Breast epithelium (tissue), 4 donors: ENCODE results near the gene PCBD2. TPM values are rescaled to one million over a fixed set of nuclear protein-coding genes. Genes with fewer than 3 reads are reported as not detected.
A peak's percentile ranks its signal among the peaks of the same experiment; 100 is the strongest.
"Not testable (repeated sequence)": the region's sequence is repeated elsewhere in the genome, so short reads cannot be mapped to it uniquely, and the experiment has no call there.

Source experiments
- DNase-seq, 2 donors: peaks; one replicate each; pipeline ENCODE4 v3.0.0-alpha.2; 2019; ENCODE audit warnings: low spot score in 2 of 2
- H3K27ac ChIP-seq, 2 donors: fragments of 200-600 bp; sonication (generic) in 1 of 2; one replicate each; pipeline ENCODE4 v1.5.1; 2016 to 2019; ENCODE audit warnings: mild to moderate bottlenecking in 1 of 2
- H3K27me3 ChIP-seq, 2 donors: fragments of 200-600 bp; sonication (generic) in 1 of 2; one replicate each; pipeline versions ENCODE4 v1.5.1 to v1.6.0; 2017 to 2019; ENCODE audit warnings: control low read depth in 1 of 2, mild to moderate bottlenecking in 1 of 2
- H3K36me3 ChIP-seq: fragments of 200-600 bp; one replicate; pipeline ENCODE4 v1.5.1; 2019
- H3K4me1 ChIP-seq, 2 donors: fragments of 200-600 bp; sonication (generic); one replicate each; pipeline ENCODE4 v1.5.1; 2016 to 2019; ENCODE audit warnings: control low read depth in 1 of 2
- H3K4me3 ChIP-seq, 3 donors: fragments of 200-600 bp; sonication (generic); 1 replicate in 2 of 3; 2 replicates in 1 of 3; pipeline ENCODE4 v1.5.1; 2016 to 2019; ENCODE audit warnings: mild to moderate bottlenecking in 3 of 3, moderate library complexity in 2 of 3
- H3K9me3 ChIP-seq, 2 donors: fragments of 200-600 bp; sonication (generic) in 1 of 2; one replicate each; pipeline ENCODE4 v1.5.1; 2016 to 2019; ENCODE audit warnings: control low read depth in 1 of 2
- POLR2A ChIP-seq: fragments of 450-650 bp; IDR thresholded peaks from one replicate; pipeline ENCODE4 v1.6.1; 2016; ENCODE audit warnings: antibody characterized with exemption, mild to moderate bottlenecking, moderate library complexity
- POLR2AphosphoS5 ChIP-seq, 3 donors: sonication (generic); formaldehyde crosslinking; IDR thresholded peaks; one replicate each; pipeline ENCODE4 v1.6.1; 2017; ENCODE audit warnings: antibody characterized with exemption in 3 of 3
- intact Hi-C: fragments of 100-400 bp; cut with DNase I; formaldehyde crosslinking; loops from one replicate; pipeline ENCODE4 v1.15.1; 2023; ENCODE audit warnings: low total_unique reads
- total RNA-seq, 3 donors: library from RNA; depleted of rRNA; stranded (reverse); fragments of >200 nt; gene quantifications; one replicate each; pipeline ENCODE4 v1.1.0, GENCODE V29; 2016
- TF ChIP-seq, protein P1 (sequence below), 3 donors: fragments of 450-650 bp; IDR thresholded peaks; one replicate each; pipeline ENCODE4 v1.5.1; 2016 to 2017; ENCODE audit warnings: antibody characterized with exemption in 3 of 3, mild to moderate bottlenecking in 3 of 3, moderate library complexity in 3 of 3

Gene PCBD2
- 10 to 100 TPM in 1 of 3 donors, 1 to 10 TPM in 2; 6.9 to 11.0 (median 8.8) TPM for total RNA-seq

DNA sequence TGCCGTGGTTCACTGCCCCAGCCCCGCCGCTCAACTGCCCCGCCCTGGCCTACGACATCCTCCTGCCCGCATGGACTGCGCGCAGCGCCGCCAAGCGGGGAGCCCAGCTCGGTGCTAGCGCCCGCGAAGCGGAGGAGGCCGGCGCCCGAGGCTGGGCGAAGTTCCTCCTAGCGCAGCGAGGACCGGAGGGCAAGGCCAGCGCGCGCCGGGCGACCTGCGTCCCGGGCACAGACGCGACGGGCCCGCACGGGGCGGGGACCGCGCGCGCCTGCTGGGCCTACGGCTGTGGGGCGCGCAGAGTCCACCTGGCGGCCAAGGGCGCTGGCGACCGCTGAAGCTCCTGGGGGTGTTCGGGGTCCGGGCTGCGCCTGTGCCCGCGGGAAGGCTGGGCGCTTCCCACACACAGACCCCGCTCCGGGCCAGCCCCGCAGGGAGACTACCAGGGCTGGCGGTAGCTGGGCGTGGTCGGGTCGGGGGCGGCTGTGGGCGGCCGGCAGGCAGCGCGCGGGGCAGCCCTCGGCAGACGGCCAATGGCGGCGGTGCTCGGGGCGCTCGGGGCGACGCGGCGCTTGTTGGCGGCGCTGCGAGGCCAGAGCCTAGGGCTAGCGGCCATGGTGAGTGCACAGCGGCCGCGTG is at the start of gene PCBD2:
PCBD2 (plus strand) TSS at position 522 of the 636 bp plus-strand sequence; CDS start at position 531, 9 bp downstream.
- TF ChIP-seq POLR2A, result no peak
- TF ChIP-seq POLR2AphosphoS5 (IDR thresholded peaks at IDR 0.05), result peak; percentile 53 to 64 (median 62)
- TF ChIP-seq, protein P1, sequence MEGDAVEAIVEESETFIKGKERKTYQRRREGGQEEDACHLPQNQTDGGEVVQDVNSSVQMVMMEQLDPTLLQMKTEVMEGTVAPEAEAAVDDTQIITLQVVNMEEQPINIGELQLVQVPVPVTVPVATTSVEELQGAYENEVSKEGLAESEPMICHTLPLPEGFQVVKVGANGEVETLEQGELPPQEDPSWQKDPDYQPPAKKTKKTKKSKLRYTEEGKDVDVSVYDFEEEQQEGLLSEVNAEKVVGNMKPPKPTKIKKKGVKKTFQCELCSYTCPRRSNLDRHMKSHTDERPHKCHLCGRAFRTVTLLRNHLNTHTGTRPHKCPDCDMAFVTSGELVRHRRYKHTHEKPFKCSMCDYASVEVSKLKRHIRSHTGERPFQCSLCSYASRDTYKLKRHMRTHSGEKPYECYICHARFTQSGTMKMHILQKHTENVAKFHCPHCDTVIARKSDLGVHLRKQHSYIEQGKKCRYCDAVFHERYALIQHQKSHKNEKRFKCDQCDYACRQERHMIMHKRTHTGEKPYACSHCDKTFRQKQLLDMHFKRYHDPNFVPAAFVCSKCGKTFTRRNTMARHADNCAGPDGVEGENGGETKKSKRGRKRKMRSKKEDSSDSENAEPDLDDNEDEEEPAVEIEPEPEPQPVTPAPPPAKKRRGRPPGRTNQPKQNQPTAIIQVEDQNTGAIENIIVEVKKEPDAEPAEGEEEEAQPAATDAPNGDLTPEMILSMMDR (IDR thresholded peaks at IDR 0.05), result peak; percentile 50 to 83 (median 83)
- peak within 1 kb of the TSS; percentile 76 to 91 (median 82) for H3K4me3 ChIP-seq
- no peaks in the 10 kb centered on the region for H3K36me3 ChIP-seq
- no peaks in the 10 kb centered on the region for H3K27me3 ChIP-seq
- peak within 1 kb of the TSS; percentile 96 to 97 for H3K27ac ChIP-seq
- H3K4me1 ChIP-seq, result no peaks in the 10 kb centered on the region
- H3K9me3 ChIP-seq, result no peaks in the 10 kb centered on the region
- peak; percentile 81 to 87 for DNase-seq
- intact Hi-C loops, result no loop called here

DNA sequence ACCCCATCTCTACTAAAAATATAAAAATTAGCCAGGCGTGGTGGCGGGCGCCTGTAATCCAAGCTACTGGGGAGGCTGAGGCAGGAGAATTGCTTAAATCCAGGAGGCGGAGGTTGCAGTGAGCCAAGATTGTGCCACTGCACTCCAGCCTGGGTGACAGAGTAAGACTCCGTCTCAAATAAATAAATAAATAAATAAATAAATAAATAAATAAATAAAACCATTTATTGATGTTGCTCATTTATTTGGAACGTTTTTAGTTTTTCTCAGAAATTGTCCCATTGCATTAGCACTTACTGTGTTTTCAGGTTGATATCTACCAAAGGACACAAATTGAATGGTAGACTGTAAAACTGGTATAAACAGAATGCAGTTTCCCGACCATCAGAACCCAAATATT is 48.5 kb upstream of the PCBD2 start:
- H3K4me1 ChIP-seq, H3K27ac ChIP-seq, H3K27me3 ChIP-seq, H3K9me3 ChIP-seq, DNase-seq, H3K36me3 ChIP-seq, intact Hi-C loops, H3K4me3 ChIP-seq: not testable (repeated sequence)

DNA sequence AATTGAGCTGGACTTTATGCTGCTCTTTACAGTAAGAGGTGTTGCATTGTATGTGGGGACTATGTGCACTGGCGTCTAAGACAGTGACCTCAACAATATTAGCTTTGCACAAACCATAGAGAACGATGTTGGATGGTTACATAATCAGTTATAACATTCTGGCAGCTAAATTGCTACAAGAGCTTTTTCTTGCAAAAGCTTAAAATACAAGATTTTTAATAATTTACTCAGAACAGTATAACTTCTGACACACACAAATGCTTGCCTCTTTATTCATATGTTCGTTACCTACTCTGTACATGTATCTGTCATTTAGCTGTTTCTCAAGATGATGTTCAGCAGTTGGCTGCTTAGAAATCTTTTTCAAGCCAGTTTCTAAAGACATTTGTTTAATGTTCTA is 47.5 kb upstream of the PCBD2 start:
- intact Hi-C loops, result no loop called here
- no peak for DNase-seq
- Histone ChIP-seq H3K4me1 (no peaks in the 10 kb centered on the region), H3K4me3 (no peak overlapping the region), H3K36me3 (peaks cover 3% of the 10 kb centered on the region), H3K27me3 (no peaks in the 10 kb centered on the region), H3K9me3 (no peaks in the 10 kb centered on the region), H3K27ac (no peak overlapping the region)
- no peak for TF ChIP-seq POLR2A
- TF ChIP-seq, protein P1 (IDR thresholded peaks at IDR 0.05), result no peak
- no peak for TF ChIP-seq POLR2AphosphoS5 (IDR thresholded peaks at IDR 0.05)

DNA sequence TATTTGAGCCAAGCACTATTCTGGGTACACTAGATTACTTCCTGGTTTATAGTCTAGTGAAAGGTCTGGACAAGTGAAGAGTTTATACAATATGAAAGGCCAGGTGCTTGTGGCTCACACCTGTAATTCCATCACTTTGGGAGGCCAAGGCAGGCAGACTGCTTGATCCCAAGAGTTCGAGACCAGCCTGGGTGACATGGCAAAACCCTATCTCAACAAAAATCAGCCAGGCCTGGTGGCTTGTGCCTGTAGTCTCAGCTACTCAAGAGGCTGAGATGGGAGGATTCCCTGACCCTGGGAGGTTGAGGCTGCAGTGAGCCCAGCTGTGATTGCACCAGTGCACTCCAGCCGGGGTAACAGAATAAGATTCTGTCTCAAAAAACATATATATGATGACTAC is 40.2 kb upstream of the PCBD2 start:
- Histone ChIP-seq H3K27ac (no peak overlapping the region), H3K36me3 (no peaks in the 10 kb centered on the region), H3K4me3 (no peak overlapping the region), H3K27me3 (no peaks in the 10 kb centered on the region), H3K4me1 (no peaks in the 10 kb centered on the region), H3K9me3 (no peaks in the 10 kb centered on the region)
- TF ChIP-seq POLR2A (no peak), POLR2AphosphoS5 (IDR thresholded peaks at IDR 0.05) (no peak)
- TF ChIP-seq, protein P1 (IDR thresholded peaks at IDR 0.05), result no peak
- no peak for DNase-seq
- intact Hi-C loops, result no loop called here

DNA sequence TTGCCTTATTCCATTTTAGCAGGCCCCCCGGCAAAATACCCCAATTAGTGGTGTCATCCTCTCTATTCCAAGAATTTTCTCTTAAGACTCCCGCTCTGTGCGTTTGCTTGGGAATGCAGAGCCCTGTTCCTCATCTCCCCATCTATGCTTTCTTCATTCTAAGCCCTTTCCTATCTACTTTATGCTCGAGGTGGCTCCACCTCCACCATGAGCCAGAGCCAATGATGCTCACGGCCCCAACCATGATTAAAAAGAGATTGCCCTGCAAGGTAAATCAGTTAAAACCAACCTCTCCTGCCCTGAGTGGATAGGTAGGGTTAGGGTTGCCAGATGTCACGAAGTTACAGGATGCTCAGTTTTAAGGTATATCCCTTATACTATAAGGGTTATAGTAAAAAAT is 31.4 kb upstream of the PCBD2 start:
- no peaks in the 10 kb centered on the region for H3K9me3 ChIP-seq
- DNase-seq, result no peak
- H3K4me1 ChIP-seq, result peaks cover 0 to 7% of the 10 kb centered on the region in 2 donors
- no peaks in the 10 kb centered on the region for H3K36me3 ChIP-seq
- intact Hi-C loops, result no loop called here
- H3K27me3 ChIP-seq, result no peaks in the 10 kb centered on the region
- H3K27ac ChIP-seq, result peak overlapping the region; percentile 90 to 96
- TF ChIP-seq POLR2A (no peak), POLR2AphosphoS5 (IDR thresholded peaks at IDR 0.05) (no peak)
- TF ChIP-seq, protein P1 (IDR thresholded peaks at IDR 0.05), result no peak
- peak overlapping the region; percentile 83 to 93 (median 91) for H3K4me3 ChIP-seq
